GM12864 (cell line): Measurements from ENCODE around the gene FURIN.
"Not testable (repeated sequence)": the region's sequence is repeated elsewhere in the genome, so short reads cannot be mapped to it uniquely, and the experiment has no call there.

Source experiments
- DNase-seq: peaks from one replicate; pipeline ENCODE4 v3.0.0-alpha.2; 2011; ENCODE audit warnings: low read depth
- H3K4me3 ChIP-seq: 2 replicates; pipeline ENCODE4 v1.5.1; 2011; ENCODE audit warnings: mild to moderate bottlenecking, low read depth, low read length, control low read depth
- CTCF ChIP-seq: IDR thresholded peaks from 2 replicates; pipeline ENCODE4 v1.5.1; 2011; ENCODE audit warnings: low read depth, mild to moderate bottlenecking, moderate library complexity, low read length, control low read depth, inconsistent platforms; ENCODE audit errors: missing control alignments

Gene FURIN

GRCh38 chr15:90870354-90871138 lies 2.2 kb downstream of the FURIN start:
- peak overlapping the region; percentile 66 for H3K4me3 ChIP-seq
- no peak for TF ChIP-seq CTCF
- no peak for DNase-seq

- TF ChIP-seq CTCF: no peak
- H3K4me3 ChIP-seq: peak overlapping the region; percentile 66
- DNase-seq: no peak
Observed at GRCh38 chr15:90871139-90871715, 2.8 kb downstream of the FURIN start.

- peak overlapping the region; percentile 66 for H3K4me3 ChIP-seq
- no peak for TF ChIP-seq CTCF
- no peak for DNase-seq
Observed at GRCh38 chr15:90871716-90872485, 3.5 kb downstream of the FURIN start.

GRCh38 chr15:90872486-90873184 lies 4.2 kb downstream of the FURIN start:
- H3K4me3 ChIP-seq: peak overlapping the region; percentile 66
- TF ChIP-seq CTCF: no peak
- no peak for DNase-seq

- DNase-seq: no peak
- H3K4me3 ChIP-seq: peak overlapping the region; percentile 66; the same call in 1 of the 2 replicates
- TF ChIP-seq CTCF: no peak
Observed at GRCh38 chr15:90873488-90873997, 5.2 kb downstream of the FURIN start.

GRCh38 chr15:90873998-90874605 lies 5.7 kb downstream of the FURIN start:
- DNase-seq: no peak
- TF ChIP-seq CTCF: no peak
- no peak overlapping the region for H3K4me3 ChIP-seq

- DNase-seq, H3K4me3 ChIP-seq: not testable (repeated sequence)
Observed at GRCh38 chr15:90874986-90875385, 6.6 kb downstream of the FURIN start.
